D721Med (cell line): ENCODE measurements around the gene CELSR3.

Source experiments
- DNase-seq: peaks from one replicate; pipeline ENCODE4 v3.0.0; 2011; ENCODE audit warnings: low spot score; ENCODE audit not compliant: insufficient read length
- FAIRE-seq: peaks from 2 replicates; lab custom pipeline; 2011; peaks lifted over from hg19 to GRCh38; lab: Jason Lieb, UNC
- TF ChIP-seq, protein P1 (sequence below): IDR thresholded peaks from 2 replicates; pipeline ENCODE4 v1.5.1; 2012; ENCODE audit warnings: mild to moderate bottlenecking, control low read depth; ENCODE audit not compliant: insufficient read depth; ENCODE audit errors: missing control alignments

Gene CELSR3

GRCh38 chr3:48596157-48596556, 66.5 kb downstream of the CELSR3 start:
- no peak for DNase-seq
- TF ChIP-seq, protein P1, sequence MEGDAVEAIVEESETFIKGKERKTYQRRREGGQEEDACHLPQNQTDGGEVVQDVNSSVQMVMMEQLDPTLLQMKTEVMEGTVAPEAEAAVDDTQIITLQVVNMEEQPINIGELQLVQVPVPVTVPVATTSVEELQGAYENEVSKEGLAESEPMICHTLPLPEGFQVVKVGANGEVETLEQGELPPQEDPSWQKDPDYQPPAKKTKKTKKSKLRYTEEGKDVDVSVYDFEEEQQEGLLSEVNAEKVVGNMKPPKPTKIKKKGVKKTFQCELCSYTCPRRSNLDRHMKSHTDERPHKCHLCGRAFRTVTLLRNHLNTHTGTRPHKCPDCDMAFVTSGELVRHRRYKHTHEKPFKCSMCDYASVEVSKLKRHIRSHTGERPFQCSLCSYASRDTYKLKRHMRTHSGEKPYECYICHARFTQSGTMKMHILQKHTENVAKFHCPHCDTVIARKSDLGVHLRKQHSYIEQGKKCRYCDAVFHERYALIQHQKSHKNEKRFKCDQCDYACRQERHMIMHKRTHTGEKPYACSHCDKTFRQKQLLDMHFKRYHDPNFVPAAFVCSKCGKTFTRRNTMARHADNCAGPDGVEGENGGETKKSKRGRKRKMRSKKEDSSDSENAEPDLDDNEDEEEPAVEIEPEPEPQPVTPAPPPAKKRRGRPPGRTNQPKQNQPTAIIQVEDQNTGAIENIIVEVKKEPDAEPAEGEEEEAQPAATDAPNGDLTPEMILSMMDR = no peak
- FAIRE-seq = no peak

DNA sequence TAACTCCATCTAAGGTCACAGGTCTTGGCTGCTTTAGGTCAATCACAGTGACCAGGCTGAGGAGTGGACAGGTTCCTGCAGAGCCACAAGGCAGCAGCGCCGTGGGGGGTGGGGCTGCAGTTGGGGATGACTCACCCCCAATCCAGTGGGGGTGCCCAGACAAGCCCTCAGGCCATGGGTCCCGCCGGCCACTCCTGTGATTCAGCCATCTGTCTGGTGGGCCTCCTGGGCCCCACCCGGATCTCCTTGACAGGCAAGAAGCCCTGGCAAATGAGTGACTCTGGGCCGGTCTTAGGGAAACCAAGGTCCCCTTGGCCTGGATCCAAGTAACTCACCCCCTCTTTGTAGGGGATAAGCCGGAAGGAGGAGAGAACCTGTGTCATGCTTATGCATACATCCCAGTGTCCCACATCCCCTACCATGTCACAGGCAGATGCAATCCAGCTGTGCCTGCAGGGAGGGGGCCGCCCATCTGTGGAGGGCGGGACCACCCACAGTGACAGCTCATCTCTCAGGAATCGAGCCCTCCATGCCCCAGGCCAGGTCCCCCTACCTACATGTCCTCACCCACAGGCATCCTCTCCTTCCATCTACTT, 67.1 kb downstream of the CELSR3 start:
- FAIRE-seq (no peak), DNase-seq (no peak)
- TF ChIP-seq, protein P1 = no peak

DNA sequence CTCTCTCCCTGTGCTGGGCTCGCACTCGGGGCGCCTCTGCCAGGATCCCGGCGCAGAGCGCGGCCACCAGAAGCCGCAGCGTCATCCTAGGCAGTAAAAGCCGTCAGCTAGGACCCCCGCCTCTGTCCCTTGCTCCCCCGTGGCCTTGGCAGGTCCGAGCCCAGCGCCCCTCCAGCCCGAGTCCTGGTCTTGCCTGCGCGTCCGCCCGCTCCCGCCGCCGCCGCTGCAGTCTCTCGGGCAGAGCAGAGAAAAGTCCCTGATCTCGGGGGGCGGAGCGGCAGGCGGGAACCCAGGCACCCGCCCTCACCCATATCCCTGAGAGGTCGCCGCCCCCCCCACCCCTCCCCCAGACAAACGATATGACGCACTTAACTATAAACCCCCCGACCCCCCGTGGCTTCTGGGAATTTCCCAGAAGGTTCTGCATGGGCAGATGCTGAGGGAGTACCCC, 67.6 kb downstream of the CELSR3 start, which contains the start of gene COL7A1:
TSS of gene COL7A1 (minus strand) at position 255 of the 451 bp plus-strand sequence. CDS start at position 85, 170 bp downstream.
- FAIRE-seq (no peak), DNase-seq (no peak)
- TF ChIP-seq, protein P1 = no peak

DNA sequence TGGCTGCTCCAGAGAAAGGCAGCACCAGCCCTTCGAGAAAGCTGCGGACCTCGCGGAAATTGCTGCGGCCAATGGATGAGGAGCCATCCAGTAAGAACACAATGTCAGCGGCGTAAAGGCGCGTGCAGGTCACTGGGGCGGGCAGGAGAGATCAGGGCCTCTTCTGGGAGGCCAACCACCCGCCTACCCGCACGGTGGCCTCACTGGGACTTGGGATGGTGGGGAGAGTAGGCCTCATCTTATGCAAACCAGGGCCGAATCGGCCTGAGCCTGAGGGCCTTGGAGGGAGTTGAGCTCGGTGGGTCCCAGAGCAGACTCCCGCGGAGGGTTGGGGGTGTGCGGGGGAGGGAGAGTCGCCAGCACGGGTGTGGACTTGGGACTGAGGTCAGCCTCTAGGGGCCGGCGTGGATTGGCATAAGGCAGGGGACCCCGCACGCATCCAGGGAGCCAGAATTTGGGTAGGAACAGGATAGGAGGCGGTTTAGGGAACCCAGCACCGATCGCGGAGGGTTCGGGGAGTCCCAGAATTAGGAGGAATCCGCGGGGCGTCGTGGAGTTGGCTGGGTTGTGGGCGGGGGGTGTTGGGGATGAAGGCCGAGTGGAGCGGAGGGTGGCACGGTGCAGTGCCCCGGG, 68.2 kb downstream of the CELSR3 start:
- TF ChIP-seq, protein P1 = no peak
- FAIRE-seq (no peak), DNase-seq (no peak)

DNA sequence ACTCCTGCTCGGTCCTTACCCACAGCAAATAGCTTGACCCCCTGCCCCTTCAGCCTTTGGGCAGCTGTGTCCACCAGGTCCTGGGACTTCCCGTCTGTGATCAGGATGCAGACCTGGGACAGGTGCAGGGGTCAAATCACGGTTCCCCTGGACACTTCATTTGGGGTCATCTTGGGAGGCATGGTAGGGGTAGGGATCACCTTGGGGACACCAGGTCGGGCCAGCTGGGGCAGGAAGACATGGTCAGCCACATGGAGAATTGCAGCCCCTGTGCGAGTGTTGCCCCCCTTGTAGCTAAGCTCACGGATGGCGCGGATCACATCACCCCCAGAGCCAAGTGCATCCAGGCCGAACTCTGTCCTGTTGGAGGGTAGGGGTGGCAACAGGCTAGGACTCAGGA, 69.3 kb downstream of the CELSR3 start:
- TF ChIP-seq, protein P1 = no peak
- DNase-seq (no peak), FAIRE-seq (no peak)

DNA sequence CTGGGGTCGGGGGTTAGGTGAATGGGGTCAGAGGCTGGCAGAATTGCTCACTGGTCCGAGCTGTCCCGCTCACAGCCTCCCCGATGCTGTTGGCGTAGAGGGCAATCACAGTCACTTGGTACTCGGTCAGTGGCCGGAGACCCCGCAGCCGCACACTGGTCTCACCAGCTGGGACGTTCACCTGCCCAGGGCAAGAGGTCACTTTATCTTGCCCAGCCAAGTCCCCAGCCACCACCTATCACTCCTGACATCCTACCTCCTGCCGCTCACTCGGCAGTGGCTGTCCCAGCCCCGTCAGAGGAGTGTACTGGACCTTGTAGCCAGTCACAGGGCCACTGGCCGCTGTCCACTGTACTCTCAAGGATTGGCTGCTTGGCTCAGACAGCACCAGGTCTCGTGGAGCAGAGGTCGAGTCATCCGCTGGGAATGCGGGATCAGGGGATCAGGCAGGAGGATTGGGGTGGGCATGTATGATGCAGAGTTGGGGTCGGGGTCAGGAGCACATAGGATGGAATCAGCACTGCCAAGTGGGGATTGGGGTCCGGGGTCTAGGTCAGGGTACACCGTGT, 70.1 kb downstream of the CELSR3 start:
- FAIRE-seq (no peak), DNase-seq (no peak)

More for the DNA sequence above, 70.1 kb downstream of the CELSR3 start:
- TF ChIP-seq, protein P1 = no peak
